Astrocyte of the cerebellum (primary cell): ENCODE results near the gene ZBTB20.
"Not testable (repeated sequence)": the region's sequence is repeated elsewhere in the genome, so short reads cannot be mapped to it uniquely, and the experiment has no call there.

Source experiments
- DNase-seq: peaks from one replicate; pipeline ENCODE4 v3.0.0-alpha.2; 2011; ENCODE audit warnings: low read depth
- H3K4me3 ChIP-seq: 2 replicates; pipeline ENCODE4 v1.5.1; 2011; ENCODE audit warnings: mild to moderate bottlenecking, low read depth, low read length, moderate library complexity
- in situ Hi-C: cut with HindIII; loops from 2 replicates; pipeline ENCODE4 v1.10.0; 2017; ENCODE audit warnings: low sequenced_read_pairs
- TF ChIP-seq, protein P1 (sequence below): IDR thresholded peaks from 2 replicates; pipeline ENCODE4 v1.5.1; 2012; ENCODE audit warnings: low read length, low read depth, moderate library complexity, mild to moderate bottlenecking; ENCODE audit errors: missing control alignments

The ZBTB20 gene

DNA sequence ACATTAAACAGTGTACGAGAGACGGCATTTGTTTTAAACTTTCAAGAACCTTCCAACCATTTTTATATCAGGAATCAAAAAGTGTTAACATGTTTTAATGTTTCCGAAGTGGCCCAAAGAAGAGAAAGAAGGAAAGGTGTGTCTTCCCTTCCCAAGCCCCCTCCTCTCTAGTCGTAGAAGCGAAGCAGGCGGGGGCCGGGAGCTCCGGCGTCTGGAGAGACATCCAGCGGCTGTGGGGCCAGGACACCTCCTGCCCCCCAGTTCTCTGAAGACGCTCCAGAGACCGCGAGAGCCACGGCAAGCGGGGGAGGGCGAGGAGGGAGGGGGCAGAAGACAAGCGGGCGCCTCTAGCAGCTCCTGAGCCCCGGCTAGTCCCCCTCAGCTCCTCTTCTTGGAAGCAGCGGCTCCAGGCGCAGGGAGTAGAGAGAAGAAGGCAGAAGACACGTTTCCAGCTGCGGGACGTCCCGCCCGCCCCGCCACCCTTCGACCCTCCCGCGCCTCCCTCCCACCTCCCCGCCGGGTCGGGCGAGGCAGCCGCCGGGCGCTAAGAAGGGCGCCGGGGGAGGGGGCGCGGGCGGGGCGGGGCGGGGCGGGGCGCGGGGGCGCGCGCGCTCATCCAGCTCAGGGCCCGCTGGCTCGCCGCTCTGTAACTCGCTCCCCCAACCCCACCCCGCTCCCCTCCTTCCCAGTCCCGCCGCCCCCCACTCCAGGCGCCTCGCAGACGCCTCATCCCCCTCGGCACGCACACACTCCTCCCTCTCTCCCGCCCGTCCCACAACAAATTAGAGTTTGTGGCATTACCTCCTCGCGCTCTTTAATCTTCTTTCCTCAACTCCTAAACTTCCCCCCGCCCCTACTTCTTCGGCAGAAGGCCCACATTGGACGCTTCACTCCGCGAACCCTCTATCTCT, at the start of gene ZBTB20:
Gene ZBTB20, minus strand, starts transcription at position 871 of the 911 bp plus-strand sequence.
- peak within 1 kb of the TSS; percentile 54 for H3K4me3 ChIP-seq
- peak; percentile 44 for DNase-seq
- in situ Hi-C loops = no loop called here
- TF ChIP-seq, protein P1, sequence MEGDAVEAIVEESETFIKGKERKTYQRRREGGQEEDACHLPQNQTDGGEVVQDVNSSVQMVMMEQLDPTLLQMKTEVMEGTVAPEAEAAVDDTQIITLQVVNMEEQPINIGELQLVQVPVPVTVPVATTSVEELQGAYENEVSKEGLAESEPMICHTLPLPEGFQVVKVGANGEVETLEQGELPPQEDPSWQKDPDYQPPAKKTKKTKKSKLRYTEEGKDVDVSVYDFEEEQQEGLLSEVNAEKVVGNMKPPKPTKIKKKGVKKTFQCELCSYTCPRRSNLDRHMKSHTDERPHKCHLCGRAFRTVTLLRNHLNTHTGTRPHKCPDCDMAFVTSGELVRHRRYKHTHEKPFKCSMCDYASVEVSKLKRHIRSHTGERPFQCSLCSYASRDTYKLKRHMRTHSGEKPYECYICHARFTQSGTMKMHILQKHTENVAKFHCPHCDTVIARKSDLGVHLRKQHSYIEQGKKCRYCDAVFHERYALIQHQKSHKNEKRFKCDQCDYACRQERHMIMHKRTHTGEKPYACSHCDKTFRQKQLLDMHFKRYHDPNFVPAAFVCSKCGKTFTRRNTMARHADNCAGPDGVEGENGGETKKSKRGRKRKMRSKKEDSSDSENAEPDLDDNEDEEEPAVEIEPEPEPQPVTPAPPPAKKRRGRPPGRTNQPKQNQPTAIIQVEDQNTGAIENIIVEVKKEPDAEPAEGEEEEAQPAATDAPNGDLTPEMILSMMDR = no peak

DNA sequence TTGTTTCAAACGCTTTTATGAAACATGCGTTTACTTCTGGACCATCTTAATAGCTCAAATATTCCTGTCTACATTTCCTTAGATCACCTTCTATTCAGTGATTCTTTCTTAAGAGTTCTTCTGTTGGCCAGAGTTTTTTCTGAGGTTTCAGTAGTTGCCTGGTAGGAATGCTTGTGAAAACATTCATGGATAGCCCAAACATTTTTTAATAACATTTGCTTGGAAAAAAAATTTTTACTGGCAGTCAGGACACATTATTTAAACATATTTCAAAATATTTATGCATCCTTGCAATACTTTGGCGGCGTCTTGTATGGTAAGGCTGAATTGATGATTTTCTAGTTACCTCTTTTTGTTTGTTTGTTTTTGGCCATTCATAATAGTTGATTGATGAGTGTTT, 47.4 kb upstream of the ZBTB20 start:
- DNase-seq = peak; percentile 65
- TF ChIP-seq, protein P1 = no peak
- H3K4me3 ChIP-seq = no peak overlapping the region
- in situ Hi-C loops = no loop called here

DNA sequence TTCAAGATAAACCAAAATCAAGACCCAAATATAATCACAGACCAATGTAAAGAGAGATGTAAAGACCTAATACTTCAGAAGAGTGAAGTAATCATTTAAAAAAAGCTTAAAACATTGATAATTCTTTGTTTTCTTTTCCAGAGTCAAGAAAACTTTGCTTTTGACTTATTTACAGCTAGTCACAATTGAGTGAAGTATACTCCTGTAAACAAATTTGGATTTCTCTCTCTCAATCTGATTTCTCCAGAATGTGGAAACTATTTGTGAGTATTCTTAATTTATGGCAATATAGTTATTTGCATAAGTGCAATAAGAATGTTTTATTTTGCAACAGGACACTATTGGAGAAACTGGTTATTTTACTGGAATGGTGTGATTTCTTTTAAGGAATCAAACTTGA, 43.7 kb upstream of the ZBTB20 start:
- no peak overlapping the region for H3K4me3 ChIP-seq
- in situ Hi-C loops = no loop called here
- TF ChIP-seq, protein P1 = no peak
- no peak for DNase-seq

DNA sequence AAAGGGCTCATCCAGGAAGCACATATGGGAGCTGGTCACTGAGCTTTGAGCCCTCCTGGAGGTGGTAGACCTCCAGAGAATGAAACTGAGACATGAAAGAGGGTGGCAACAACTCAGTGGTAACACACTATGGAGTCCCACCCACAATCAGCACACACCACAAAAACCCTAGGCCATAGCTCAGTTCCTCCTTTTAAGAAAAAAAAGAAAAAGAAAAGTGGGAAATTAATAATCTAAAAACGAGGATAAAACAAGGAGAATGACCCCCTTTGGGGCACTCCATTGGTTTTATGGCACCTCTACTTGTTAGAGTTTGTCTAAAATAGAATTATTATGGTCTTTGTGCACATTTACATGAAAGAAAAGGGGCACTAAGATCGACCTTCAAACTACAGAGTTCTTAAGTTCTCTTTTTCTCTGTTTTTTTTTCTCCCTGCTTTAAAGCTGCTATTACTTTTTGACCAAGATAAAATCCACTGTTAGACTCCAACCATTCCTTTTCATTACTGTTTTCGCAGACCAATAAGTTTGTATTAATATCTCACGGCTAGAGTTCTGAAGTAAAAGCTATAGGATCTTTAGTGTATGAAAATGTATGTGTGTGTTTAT, 40.2 kb upstream of the ZBTB20 start:
- no peak for DNase-seq
- in situ Hi-C loops = no loop called here
- H3K4me3 ChIP-seq = no peak overlapping the region
- TF ChIP-seq, protein P1 = no peak

DNA sequence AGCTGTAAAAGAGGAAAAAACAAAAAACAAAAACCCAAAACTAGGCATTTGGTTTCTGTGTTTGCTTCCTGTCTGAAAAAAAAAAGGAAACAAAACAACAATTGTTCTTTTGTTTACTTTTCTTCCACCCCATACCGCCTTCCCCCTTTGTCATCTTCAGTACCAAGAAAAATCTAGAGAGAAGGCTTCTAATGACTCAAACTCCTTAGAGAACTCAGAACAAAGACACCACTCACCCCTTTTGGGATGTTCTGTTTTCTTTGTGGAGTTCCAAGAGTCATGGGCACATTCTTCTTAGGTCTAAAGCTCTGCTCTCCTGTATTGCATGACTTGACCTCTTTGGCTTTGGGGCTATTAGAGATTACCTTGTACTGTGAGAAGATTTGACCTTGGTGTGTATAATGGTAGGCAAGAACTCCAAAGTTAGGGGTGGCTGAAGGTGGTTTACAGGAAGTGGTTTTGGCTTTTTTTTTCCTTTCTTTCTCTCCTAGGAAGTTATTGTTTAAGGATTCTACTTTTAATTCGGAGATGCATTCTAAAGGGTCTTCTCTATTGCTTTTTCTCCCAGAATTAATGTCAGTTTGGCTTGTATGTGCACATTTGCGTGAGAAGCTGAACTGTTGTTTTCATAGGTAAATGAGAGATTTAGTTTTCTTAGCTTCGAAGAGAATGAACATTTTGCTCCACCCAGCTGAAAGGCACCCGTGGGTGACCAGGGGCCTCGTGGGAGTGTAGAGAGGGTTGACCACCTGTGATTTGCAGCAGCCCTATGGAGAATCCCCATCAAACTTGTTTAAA, 39.5 kb upstream of the ZBTB20 start:
- no peak for DNase-seq
- in situ Hi-C loops = no loop called here
- TF ChIP-seq, protein P1 = no peak
- no peak overlapping the region for H3K4me3 ChIP-seq

DNA sequence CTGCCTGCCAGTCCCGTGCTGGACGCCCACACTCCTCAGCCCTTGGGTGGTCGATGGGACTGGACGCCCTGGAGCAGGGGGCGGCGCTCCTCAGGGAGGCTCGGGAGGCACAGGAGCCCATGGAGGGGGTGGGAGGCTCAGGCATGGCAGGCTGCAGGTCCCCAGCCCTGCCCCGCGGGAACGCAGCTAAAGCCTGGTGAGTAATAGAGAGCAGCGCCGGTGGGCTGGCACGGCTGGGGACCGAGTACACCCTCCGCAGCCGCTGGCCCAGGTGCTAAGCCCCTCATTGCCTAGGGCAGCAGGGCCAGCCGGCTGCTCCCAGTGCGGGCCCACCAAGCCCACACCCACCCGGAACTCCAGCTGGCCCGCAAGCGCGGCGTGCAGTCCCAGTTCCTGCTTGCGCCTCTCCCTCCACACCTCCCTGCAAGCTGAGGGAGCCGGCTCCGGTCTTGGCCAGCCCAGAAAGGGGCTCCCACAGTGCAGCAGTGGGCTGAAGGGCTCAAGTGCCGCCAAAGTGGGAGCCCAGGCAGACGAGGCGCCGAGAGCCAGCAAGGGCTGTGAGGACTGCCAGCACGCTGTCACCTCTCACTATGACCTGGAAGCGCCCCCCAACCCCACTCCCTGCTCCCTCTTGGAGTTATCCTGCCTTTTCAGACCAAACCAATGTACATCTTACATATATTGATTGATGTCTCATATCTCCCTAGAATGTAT, 37.9 kb upstream of the ZBTB20 start:
- DNase-seq, in situ Hi-C loops, H3K4me3 ChIP-seq: not testable (repeated sequence)

DNA sequence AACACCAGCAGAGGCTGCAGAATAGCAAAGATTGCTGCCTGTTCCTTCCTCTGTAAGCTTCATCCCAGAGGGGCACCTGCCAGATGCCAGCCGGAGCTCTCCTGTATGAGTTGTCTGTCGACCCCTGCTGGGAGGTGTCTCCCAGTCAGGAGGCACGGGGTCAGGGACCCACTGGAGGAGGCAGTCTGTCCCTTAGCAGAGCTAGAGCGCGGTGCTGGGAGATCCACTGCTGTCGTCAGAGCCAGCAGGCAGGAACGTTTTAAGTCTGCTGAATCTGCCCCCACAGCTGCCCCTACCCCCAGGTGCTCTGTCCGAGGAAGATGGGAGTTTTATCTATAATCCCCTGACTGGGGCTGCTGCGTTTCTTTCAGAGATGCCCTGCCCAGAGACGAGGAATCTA, 31.8 kb upstream of the ZBTB20 start:
- in situ Hi-C loops, DNase-seq: not testable (repeated sequence)

More for the DNA sequence above, 31.8 kb upstream of the ZBTB20 start:
- H3K4me3 ChIP-seq = not testable (repeated sequence)
